Dermis lymphatic vessel endothelial cell (primary cell): ENCODE measurements around the gene SH3BGR. TPM values are rescaled to one million over a fixed set of nuclear protein-coding genes. Genes with fewer than 3 reads are reported as not detected.

ENCODE experiments used
- total RNA-seq: library from RNA; depleted of rRNA; stranded (reverse); fragments of >200 nt; gene quantifications from 2 replicates; pipeline ENCODE4 v1.2.1, GENCODE V29; 2014

Gene SH3BGR
- total RNA-seq: 0.33 and 1.0 TPM in 2 replicates

DNA sequence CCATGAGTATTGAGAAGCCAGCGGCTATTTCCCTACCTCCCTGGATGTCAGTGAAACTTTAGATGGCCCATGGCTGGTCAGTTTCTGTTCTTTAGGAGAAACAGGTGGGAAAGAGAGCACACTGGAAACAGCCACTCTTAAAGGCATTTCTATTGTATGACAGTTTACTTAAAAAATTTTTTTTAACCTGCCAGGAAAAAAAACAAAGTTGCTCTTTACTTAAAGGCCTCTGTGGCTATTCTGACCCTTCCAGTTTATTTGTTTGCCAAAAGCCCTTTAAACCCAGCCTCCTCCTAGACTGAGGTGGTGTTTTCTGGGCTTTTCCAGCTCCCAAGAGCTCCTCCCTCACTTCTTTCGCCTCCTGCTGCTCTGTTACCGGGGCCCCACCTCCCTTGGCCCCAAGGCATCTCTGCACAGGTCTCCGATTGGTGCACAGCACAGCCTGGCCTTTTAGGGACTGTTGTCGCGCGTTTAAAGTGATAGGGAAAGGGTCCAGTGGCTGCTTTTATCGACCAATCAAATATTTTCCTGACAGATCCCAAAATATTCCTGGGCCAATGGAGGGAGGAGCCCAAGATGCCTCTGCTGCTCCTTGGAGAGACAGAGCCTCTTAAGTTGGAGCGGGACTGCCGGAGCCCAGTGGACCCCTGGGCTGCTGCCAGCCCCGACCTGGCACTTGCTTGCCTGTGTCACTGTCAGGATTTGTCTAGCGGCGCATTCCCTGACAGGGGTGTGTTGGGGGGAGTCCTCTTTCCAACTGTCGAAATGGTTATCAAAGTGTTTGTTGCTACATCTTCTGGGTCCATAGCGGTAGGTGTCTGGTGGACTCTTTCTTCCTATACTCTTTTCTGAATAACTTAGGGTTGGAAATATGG, at the start of gene SH3BGR:
TSS of gene SH3BGR (plus strand) at position 639 of the 875 bp plus-strand sequence. CDS start at position 766, 127 bp downstream.

DNA sequence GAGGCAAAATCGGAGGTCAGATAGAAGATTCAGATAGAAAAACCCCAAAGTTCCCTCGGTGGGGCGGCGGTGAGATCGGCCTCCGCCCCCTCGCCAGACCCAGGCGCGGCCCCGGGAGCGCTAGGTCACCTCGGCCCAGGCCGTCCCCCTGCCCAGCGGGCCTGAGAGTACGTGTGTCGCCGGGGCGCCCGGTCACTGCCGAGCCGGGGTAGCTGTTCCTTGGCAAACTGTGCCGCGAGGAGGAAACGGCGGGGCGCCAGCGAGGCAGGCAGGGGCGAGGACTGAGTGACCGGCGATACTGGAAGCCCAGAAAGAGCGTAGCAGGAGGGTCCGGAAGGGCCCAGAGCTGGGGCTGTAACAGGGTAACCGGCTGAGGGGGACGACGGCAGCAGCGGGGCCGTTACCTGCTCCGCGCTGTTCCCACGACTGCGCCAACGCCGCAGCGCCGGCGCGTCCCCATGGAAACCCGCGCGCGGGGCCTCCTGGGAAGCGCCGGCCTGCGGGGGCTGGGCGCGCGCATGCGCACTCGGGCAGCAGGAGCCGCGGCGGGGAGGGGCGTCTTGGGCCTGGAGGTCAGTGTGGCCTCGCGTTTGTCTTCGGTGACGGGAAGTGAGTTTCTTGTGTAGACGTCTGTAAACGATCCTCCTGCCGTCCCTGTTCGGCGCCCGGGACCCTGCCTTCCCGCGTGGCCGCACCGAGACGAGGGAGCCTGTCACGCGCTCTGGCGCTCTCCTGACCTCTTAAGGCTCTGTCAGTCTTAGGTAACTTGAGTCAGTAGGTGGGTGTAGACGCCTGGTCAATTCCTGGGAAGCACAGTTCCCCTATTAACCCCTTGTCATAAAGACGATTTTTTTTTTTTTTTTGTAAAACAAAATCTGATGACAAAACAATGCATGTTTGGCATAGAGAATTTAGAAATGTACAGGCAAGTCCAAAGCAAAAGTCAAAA, 6.2 kb upstream of the SH3BGR start, which contains the start of gene LCA5L:
TSS of gene LCA5L (minus strand) at position 458 of the 949 bp plus-strand sequence. CDS start 17,285 bp downstream, outside the sequence.

Other genes with a start within 250 kb of the SH3BGR start
- 48.5 and 70.6 TPM in 2 replicates for gene BRWD1, start 138.3 kb upstream of the SH3BGR start, total RNA-seq
- gene HMGN1, start 102.9 kb upstream of the SH3BGR start, total RNA-seq: 164 and 250 TPM in 2 replicates
- 0.52 and 0.65 TPM in 2 replicates for gene LCA5L, start 6.2 kb upstream of the SH3BGR start, total RNA-seq
- gene B3GALT5, start 161.0 kb downstream of the SH3BGR start, total RNA-seq: not detected in 2 replicates